ENCODE data around the gene INTS14.

DNA sequence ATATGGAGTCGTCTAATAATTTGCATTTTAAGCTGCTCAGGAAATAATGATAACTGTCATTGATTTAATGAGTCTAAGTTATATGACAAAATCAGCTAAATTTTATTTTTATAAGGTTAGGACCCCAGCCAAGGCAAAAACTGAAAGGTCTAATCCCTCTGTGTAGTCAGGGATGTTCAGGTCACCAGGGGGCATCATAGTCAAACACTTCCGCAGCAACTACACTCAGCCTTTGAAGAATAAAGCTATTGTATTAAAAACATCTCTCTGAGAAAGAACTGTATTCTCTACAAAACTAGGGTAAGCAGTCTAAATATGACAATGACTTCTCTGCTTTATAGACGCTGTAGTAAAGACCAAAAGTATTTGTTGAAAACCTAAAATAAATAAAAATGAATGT is 15.0 kb downstream of the INTS14 start:
- TF ChIP-seq JUN (CRISPR knock-in tag; IDR thresholded peaks at IDR 0.05) (no peak), ZNF121 (CRISPR knock-in tag; IDR thresholded peaks at IDR 0.05) (no peak), NFE2L1 (CRISPR knock-in tag; IDR thresholded peaks at IDR 0.05) (no peak)
- TF ChIP-seq, protein P1, sequence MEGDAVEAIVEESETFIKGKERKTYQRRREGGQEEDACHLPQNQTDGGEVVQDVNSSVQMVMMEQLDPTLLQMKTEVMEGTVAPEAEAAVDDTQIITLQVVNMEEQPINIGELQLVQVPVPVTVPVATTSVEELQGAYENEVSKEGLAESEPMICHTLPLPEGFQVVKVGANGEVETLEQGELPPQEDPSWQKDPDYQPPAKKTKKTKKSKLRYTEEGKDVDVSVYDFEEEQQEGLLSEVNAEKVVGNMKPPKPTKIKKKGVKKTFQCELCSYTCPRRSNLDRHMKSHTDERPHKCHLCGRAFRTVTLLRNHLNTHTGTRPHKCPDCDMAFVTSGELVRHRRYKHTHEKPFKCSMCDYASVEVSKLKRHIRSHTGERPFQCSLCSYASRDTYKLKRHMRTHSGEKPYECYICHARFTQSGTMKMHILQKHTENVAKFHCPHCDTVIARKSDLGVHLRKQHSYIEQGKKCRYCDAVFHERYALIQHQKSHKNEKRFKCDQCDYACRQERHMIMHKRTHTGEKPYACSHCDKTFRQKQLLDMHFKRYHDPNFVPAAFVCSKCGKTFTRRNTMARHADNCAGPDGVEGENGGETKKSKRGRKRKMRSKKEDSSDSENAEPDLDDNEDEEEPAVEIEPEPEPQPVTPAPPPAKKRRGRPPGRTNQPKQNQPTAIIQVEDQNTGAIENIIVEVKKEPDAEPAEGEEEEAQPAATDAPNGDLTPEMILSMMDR (IDR thresholded peaks at IDR 0.05) = no peak
- TF ChIP-seq, protein P2, sequence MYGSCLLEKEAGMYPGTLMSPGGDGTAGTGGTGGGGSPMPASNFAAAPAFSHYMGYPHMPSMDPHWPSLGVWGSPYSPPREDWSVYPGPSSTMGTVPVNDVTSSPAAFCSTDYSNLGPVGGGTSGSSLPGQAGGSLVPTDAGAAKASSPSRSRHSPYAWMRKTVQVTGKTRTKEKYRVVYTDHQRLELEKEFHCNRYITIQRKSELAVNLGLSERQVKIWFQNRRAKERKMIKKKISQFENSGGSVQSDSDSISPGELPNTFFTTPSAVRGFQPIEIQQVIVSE (CRISPR knock-in tag; IDR thresholded peaks at IDR 0.05; ENCODE audit: borderline replicate concordance) = no peak
